NB4 (cell line): ENCODE data around the gene EFCAB12.
"Not testable (repeated sequence)": the region's sequence is repeated elsewhere in the genome, so short reads cannot be mapped to it uniquely, and the experiment has no call there.

ENCODE experiments used
- DNase-seq: peaks from one replicate; pipeline ENCODE4 v3.0.0; 2010; ENCODE audit warnings: low read depth
- H3K4me3 ChIP-seq: one replicate; pipeline ENCODE4 v1.5.1; 2011; ENCODE audit warnings: mild to moderate bottlenecking, low read depth, low read length, moderate library complexity
- CTCF ChIP-seq: IDR thresholded peaks from one replicate; pipeline ENCODE4 v1.5.1; 2012; ENCODE audit warnings: low read depth, low read length
- MAX ChIP-seq: IDR thresholded peaks from 2 replicates; pipeline ENCODE4 v1.6.1; 2011; ENCODE audit warnings: low read depth, low read length
- MYC ChIP-seq: IDR thresholded peaks from 2 replicates; pipeline ENCODE4 v1.6.1; 2011; ENCODE audit warnings: low read depth, low read length
- POLR2A ChIP-seq: IDR thresholded peaks from 2 replicates; pipeline ENCODE4 v1.6.1; 2011; ENCODE audit warnings: mild to moderate bottlenecking; ENCODE audit not compliant: insufficient read length; ENCODE audit errors: extremely low read depth

The EFCAB12 gene

GRCh38 chr3:129370248-129370964, 58.0 kb downstream of the EFCAB12 start:
- TF ChIP-seq POLR2A (no peak), CTCF (no peak), MYC (no peak), MAX (no peak)
- no peak overlapping the region for H3K4me3 ChIP-seq
- DNase-seq: no peak

GRCh38 chr3:129369711-129370110, 58.7 kb downstream of the EFCAB12 start:
- no peak overlapping the region for H3K4me3 ChIP-seq
- no peak for TF ChIP-seq MAX
- TF ChIP-seq CTCF: no peak
- TF ChIP-seq MYC: no peak
- TF ChIP-seq POLR2A: no peak
- no peak for DNase-seq

GRCh38 chr3:129367821-129368220, 60.6 kb downstream of the EFCAB12 start:
- H3K4me3 ChIP-seq: no peak overlapping the region
- TF ChIP-seq MAX: no peak
- no peak for TF ChIP-seq CTCF
- TF ChIP-seq POLR2A: no peak
- no peak for TF ChIP-seq MYC
- DNase-seq: no peak

- no peak overlapping the region for H3K4me3 ChIP-seq
- no peak for TF ChIP-seq CTCF
- TF ChIP-seq MAX: no peak
- TF ChIP-seq MYC: no peak
- no peak for TF ChIP-seq POLR2A
- no peak for DNase-seq
Observed at GRCh38 chr3:129366312-129366831, 62.1 kb downstream of the EFCAB12 start.

- no peak for TF ChIP-seq CTCF
- H3K4me3 ChIP-seq: no peak overlapping the region
- DNase-seq: no peak
Observed at GRCh38 chr3:129365296-129366136, 62.9 kb downstream of the EFCAB12 start.

GRCh38 chr3:129364811-129365210, 63.6 kb downstream of the EFCAB12 start:
- not testable (repeated sequence) for H3K4me3 ChIP-seq
- peak; percentile 57 for DNase-seq

GRCh38 chr3:129363356-129363755, 65.1 kb downstream of the EFCAB12 start:
- not testable (repeated sequence) for DNase-seq, H3K4me3 ChIP-seq
